ENCODE results near the gene SQOR.

The SQOR gene

DNA sequence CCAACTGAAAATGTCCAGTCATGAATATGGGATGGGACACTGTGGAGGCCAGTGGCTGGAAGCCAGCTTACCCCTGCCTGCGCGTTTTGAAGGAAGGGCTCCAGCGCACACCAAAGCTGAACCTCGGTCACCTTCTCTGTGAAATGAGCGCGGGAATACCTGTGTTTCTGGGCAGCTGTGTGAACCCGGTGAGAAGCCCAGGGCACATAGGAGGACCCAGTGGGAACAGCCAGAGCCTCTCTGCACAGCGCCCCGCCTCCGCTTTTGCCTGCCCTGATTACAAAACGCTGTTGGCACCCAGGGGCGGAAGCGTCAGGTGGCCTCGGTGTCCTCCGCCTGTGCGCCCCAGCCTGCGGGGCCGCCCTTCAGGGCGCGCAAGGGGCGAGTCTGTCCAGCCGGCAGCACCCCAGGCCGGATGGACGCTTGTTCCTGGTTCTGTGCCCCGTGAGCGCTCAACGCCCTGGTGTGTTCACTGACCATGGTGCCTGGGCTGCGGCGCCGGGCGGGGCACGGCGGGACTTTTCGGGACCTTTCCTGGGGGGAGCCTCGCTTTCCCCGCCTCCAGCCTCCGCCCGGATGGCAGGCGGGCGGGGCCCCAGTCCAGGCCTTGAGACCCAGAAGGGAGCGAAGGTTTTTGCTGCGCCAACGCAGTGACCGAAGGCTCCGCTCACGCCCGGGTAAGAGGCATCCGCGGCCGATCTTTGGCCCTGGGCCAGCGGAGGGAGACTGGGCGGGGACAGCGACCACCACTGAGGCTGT is at the start of gene SQOR:
SQOR (plus strand) TSS at position 598 of the 759 bp plus-strand sequence. CDS start 23,895 bp downstream, outside the sequence.
- peak; percentile 67 for DNase-seq

DNA sequence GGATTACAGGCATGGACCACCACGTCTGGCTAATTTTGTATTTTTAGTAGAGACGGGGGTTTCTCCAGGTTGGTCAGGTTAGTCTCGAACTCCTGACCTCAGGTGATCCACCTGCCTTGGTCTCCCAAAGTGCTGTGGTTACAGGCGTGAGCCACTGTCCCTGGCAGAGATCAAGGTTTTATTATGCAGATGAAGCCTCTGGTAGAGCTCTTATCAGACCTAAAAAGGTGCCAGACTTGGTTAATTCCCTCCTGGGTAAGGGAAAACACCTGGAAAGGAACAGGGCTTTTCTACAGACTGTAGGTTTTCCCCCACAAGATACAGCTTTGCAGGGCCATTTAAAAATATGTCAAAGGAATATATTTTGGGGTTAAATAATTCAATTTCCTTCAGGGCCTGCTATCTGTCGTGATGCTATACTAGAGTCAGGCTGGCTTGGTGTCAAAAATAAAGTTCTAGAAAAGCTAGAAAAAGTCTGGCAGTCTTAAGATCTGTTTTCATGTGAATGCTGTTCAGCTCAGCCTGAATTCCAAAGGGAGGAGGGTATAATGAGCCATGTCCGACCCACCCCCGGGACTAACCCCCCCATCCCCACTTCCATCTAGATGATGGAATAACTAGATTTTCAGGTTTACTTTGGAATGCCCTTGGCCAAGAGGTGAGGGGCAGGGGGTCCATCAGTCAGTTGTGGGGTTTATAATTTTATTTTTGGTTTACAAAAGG is 49.6 kb upstream of the SQOR start:
- no peak for DNase-seq

GRCh38 chr15:45586125-45586524 is 48.7 kb upstream of the SQOR start:
- DNase-seq = no peak

DNA sequence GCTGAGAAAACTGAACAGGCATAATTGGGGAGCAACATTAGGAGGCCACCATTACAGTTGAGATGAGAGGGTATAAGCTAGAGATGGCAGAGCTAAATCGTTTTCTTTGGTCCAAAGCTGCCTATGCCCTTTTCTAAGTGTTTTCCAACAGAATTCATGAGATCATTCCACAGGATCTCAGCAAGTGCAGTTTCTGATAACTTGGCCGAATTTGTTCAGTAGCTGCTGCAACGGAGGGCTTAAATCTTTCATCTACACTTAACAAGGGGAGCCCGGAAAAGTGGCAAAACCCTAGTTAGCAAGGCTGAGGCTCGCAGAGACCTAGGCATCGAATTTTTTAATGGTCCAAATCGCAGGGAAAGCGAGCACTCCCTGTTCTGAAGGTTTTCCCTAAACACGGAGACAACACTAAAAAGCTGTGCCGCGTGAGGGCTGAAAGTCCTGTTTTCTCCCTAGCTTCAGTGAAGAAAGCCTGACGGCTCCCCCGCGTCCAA is 48.2 kb upstream of the SQOR start:
- DNase-seq = no peak

GRCh38 chr15:45587095-45587862 is 47.5 kb upstream of the SQOR start, which contains the start of gene BLOC1S6:
Gene BLOC1S6, plus strand, starts transcription at chr15:45587379. Its CDS starts 65 bp downstream, at chr15:45587444.
- peak; percentile 95 for DNase-seq

- no peak for DNase-seq
These were observed 47.0 kb upstream of the SQOR start for GRCh38 chr15:45587863-45588170.

- no peak for DNase-seq
These were observed 46.5 kb upstream of the SQOR start for GRCh38 chr15:45588219-45588875.

DNA sequence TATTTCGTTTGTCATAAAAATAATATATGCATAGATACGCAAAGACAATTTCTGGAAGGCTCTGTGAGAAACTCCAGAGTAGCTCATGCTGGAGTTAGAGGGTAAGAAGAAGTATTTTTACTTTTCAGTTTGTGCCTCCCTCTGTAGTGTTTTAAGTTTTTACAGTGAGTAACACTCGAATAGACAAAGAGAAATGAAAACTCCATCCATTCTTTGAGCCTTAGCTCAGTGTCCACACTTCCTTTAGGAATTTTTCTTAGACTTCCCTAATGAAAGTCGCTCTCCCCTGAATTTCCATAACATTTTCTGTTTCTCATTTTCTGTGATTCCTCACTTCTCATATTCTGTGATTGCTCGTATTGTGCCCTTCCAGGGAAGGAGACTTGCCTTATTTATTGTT is 45.6 kb upstream of the SQOR start:
- no peak for DNase-seq

GRCh38 chr15:45594319-45594718 is 40.5 kb upstream of the SQOR start:
- no peak for DNase-seq

DNA sequence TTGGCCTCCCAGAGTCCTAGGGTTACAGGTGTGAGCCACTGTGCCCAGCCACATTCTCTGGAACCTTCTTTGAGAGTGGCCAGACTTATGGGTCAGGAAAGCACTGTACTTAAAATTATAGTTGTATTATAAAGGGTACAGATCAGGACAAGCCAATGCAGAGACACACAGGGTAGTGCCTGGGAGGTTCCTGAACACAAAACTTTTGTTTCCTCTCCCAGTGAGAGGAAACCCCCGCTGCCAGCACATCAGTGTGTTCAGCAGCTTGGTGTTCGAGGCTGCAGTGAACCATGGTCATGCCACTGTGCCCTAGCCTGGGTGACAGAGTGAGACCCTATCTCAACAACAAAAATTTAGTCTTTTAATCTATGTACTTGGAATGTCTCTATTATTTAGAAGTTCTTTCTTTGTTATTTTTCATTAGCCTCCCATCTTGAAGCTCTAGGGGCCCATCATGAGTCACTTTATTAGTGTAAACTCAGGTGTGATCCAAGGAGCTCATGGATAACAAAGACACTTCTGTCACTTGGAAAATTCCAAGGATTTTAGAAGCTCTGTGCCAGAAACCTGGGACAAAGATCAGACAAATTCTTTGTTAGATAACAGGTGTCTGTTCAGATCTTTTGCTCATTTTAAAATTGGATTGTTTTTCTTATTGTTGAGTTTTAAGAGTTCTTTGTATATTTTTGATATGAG is 39.8 kb upstream of the SQOR start:
- DNase-seq = no peak

DNA sequence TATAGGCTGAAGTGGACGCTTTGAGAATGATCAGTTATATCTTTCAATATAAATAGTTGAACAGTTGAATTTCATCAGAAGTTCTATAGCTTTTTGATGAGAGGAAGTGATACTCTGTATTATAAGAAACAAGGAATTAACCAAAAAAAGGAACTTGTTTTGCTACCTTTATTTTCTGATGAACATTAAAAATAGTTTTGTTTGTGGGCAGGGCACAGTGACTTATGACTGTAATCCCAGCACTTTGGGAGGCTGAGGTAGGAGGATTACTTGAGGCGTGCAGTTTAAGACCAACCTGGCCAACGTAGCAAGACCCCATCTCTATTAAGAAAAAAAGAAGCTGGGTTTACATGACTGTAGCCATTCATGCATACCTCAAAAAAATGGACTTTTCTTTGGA is 30.9 kb upstream of the SQOR start:
- no peak for DNase-seq

GRCh38 chr15:45604326-45604725 is 30.5 kb upstream of the SQOR start:
- no peak for DNase-seq

- no peak for DNase-seq
These were observed 28.4 kb upstream of the SQOR start for GRCh38 chr15:45606413-45606812.

DNA sequence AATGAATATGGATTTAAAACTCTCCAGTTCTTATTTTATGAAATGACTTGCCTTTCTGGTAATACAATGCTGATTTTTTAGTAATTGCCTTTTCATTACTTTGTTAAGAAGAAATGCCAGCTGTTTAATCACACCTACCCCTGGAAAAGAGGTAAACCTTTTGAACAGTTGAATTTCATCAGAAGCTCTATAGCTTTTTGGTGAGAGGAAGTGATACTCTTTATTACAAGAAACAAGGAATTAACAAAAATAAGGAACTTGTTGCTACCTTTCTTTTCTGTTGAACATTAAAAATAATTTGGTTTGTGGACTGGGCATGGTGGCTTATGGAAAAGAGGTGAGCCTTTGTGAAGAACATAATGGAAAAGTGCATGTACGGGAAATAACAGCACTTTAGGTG is 28.0 kb upstream of the SQOR start:
- no peak for DNase-seq

GRCh38 chr15:45611305-45611704 is 23.5 kb upstream of the SQOR start:
- no peak for DNase-seq

DNA sequence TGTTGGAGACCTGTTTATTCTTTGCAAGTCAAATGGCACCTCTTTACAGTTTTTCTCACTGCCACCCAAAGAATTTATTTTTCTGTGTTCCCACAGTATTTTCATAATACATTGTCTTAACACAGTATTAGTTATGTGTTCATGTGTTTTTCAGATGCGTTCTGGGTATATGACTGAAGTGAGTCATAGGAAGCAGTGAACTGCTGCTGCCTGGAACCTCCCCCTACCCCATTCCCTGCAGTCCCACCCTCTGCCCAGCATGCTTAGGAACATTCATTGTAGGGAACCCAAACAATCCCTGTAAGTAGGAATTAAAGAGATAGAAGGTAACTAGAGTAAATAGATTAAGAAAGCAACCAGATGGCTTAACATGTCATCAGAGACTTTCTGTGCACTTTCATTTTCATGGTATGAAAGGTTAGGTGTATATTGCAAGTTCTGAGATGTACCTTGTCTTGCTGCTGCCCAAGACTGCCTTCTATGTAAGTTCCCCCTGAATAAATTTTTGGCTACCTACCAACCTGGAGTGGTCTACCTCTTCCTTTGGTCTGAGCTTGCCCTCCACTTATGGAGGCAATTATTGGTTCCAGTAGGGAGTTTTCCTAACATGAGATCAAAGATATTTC is 21.9 kb upstream of the SQOR start:
- no peak for DNase-seq

GRCh38 chr15:45616901-45617323 is 17.9 kb upstream of the SQOR start:
- DNase-seq = no peak

GRCh38 chr15:45618813-45619212 is 16.0 kb upstream of the SQOR start:
- DNase-seq = no peak

DNA sequence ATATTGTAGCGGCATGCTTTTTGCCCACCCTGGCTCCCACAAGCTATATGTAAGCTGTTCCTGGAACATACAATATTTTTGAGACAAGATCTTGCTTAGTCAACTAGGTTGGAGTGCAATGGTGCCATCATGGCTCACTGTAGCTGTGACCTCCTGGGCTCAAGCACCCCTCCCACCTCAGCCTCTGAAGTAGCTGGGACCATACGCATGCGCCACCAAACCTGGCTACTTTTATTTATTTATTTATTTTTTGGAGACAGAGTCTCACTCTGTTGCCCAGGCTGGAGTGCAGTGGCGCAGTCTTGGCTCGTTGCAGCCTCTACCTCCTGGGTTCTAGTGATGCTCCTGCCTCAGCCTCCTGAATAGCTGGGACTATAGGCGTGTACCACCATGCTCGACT is 6.7 kb upstream of the SQOR start:
- DNase-seq = no peak

DNA sequence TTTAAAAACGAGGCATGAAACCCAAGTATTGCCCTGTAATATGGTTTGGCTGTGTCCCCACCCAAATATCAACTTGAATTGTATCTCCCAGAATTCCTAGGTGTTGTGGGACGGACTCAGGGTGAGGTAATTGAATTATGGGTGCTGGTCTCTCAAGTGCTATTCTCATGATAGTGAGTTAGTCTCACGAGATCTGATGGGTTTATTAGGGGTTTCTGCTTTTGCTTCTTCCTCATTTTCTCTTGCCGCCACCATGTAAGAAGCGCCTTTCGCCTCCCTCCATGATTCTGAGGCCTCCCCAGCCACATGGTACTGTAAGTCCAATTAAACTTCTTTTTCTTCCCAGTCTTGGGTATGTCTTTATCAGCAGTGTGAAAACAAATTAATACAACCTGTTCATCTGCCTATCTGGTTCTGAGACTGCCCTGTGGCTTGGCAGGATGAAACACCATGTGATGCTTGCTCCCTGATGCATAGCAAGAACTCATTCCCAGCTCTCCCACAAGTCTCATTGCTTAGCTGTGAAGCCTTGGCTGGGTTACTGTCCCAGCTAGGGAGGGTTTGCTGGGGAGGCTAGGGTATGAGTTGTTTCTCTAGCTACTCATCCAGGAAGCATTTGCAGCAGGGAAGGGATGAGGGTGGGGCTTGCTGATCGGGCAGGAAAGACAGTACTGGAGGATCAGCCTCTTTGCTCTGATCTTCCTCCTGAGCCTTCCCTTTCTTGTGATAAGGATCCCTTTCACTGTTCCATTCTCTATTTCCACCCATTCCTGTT is 3.7 kb upstream of the SQOR start:
- DNase-seq = no peak

- DNase-seq = no peak
These were observed 3.1 kb upstream of the SQOR start for GRCh38 chr15:45631776-45632175.
